ENCODE results near the gene XXYLT1.

Gene XXYLT1

DNA sequence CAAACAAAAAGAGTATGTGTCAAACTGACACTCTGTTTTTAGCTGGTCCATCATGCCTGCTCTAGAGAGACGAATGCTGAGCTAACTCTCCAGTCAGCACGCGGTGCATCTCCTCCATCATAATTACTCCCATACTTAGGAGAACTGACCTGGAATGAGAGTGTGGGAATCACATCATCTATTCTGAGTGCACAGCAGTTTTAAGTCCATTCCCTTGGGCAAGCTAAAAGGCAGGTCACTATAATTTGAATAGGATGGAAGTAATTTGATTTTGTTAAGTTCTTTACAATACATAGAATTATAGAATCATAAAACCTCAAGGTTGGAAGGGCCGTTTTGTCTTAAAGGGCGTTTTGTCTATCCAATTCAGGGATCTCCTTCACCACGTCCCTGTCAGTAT is 251.6 kb downstream of the XXYLT1 start:
- no peak for FAIRE-seq

More for the DNA sequence above, 251.6 kb downstream of the XXYLT1 start:
- TF ChIP-seq POLR2A (IDR thresholded peaks at IDR 0.05; ENCODE audit: low read depth, low read length): no peak
- TF ChIP-seq POLR2AphosphoS5 (IDR thresholded peaks at IDR 0.05; ENCODE audit: low read depth, low read length): no peak
- TF ChIP-seq TAF1 (IDR thresholded peaks at IDR 0.05; ENCODE audit: borderline replicate concordance, low read depth, low read length): no peak
- no peak for DNase-seq (ENCODE audit: insufficient read length)
